Vagina (tissue), 2 donors: ENCODE data around the gene CXCR3.

ENCODE experiments used
- CTCF ChIP-seq, 3 experiments: fragments of 450-650 bp in 2 of 3; fragments of 200-600 bp in 1 of 3; sonication (generic) in 1 of 3; IDR thresholded peaks; one replicate each; pipeline ENCODE4 v1.5.1; 2017 to 2019; ENCODE audit warnings: antibody characterized with exemption in 3 of 3, mild to moderate bottlenecking in 2 of 3, moderate library complexity in 2 of 3
- POLR2A ChIP-seq, 2 donors: fragments of 450-650 bp; IDR thresholded peaks; one replicate each; pipeline ENCODE4 v1.6.1; 2017; ENCODE audit warnings: antibody characterized with exemption in 2 of 2, mild to moderate bottlenecking in 2 of 2, moderate library complexity in 2 of 2

- TF ChIP-seq POLR2A (IDR thresholded peaks at IDR 0.05) (no peak), CTCF (IDR thresholded peaks at IDR 0.05) (no peak)
Measured at GRCh38 chrX:71640002-71640401, 21.7 kb upstream of the CXCR3 start.
